GM21529 (cell line): ENCODE results near the gene MMP24.
"Not testable (repeated sequence)": the region's sequence is repeated elsewhere in the genome, so short reads cannot be mapped to it uniquely, and the experiment has no call there.

Experiments
- ATAC-seq: cut with Tn5 transposase; IDR thresholded peaks from one replicate; pipeline ENCODE4 v1.9.1; 2021; ENCODE audit not compliant: unreplicated experiment

Gene MMP24

DNA sequence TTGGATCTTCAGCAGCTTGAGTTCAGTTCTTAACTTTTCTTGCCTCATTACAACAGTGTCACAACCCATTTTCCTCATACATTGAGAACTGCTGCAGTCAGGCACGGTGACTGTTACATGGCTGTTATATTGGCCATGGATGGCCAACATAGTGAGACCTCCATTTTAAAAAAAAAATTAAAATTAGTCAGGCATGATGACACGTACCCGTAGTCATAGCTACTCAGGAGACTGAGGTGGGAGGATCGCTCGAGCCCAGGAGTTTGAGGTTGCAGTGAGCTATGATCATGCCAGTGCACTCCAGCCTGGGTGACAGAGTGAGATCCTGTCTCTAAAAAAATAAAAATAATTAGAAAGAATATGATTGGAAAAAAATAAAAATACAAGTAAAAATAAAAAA is 9.9 kb upstream of the MMP24 start:
- ATAC-seq, result no peak

DNA sequence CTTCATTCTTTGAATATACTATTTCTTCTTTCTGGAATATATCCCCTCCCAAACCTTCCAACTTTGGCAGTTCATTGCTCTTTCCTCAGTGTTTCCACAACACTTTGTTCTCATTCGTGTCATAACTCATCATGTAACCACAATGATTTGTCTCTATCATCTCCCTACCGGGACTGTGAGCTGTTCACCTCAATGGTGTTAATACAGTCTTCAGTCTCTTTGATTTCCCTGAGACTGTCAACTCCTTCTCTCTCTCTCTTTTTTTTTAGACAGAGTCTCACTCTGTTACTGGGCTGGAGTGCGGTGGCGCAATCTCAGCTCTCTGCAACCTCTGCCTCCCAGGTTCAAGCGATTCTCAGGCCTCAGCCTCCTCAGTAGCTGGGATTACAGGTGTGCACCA is 2.5 kb upstream of the MMP24 start:
- ATAC-seq, result no peak

- no peak for ATAC-seq
These were observed 2.0 kb upstream of the MMP24 start for GRCh38 chr20:35224536-35224935.

GRCh38 chr20:35225319-35226125 is 968 bp upstream of the MMP24 start:
- no peak for ATAC-seq

DNA sequence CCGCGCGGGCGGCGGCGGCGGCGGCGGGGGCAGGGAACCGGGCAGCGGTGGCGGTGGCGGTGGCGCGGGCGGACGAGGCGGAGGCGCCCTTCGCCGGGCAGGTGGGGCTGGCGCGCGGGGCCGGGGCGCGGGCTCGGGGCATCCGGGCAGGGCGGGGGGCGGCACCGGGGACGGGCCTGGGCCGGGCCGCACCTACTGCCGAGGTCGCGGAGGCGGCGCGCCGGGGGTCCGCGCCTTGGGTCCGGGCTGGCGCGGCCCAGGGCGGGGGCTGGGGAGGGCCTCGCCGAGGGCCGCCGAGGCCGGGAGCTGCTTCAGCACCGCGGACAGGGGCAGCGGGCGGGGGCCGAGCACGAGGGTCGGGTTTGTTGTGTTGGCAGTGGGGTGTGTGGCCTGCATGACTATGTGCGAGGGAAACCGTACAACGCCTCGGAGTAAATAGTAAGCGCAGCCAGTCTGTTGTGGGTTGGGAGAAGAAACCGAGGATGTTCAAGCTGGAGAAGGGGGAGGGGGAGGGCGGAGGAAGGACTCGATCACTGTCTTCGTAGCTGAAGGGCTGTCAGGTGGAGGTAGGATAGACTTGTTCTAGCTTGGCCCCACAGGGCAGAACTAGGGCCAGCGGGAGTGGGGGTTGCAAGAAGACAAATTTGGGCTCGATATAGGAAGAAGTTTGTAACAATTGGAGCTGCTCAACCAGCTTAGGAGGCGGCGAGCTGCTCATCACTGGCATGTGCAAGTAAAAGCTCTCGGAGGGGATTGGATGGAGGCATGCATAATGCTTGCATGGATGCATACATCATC is 593 bp downstream of the MMP24 start:
- ATAC-seq, result no peak

DNA sequence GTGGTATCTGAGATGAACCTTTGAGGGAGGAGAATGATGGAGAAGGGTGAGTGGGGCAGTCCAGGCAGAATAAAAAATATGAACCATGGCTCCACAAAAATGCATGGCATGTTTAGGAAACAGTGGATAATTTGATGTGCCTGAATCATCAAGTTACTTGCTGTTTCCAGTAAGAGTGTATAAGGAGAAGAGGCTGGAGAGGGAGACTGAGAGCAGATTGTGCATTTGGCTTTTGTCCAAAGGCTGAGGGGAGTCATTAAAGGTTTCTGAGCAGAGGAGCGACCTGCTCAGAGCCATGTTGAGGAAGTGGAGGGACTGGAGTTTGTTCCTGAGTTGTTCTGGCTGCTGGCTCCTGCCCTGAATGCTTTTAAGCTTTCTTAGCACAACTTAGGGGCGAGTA is 6.1 kb downstream of the MMP24 start:
- no peak for ATAC-seq

- no peak for ATAC-seq
These were observed 9.4 kb downstream of the MMP24 start for GRCh38 chr20:35235881-35236280.

GRCh38 chr20:35237486-35237885 is 11.0 kb downstream of the MMP24 start:
- ATAC-seq, result no peak

DNA sequence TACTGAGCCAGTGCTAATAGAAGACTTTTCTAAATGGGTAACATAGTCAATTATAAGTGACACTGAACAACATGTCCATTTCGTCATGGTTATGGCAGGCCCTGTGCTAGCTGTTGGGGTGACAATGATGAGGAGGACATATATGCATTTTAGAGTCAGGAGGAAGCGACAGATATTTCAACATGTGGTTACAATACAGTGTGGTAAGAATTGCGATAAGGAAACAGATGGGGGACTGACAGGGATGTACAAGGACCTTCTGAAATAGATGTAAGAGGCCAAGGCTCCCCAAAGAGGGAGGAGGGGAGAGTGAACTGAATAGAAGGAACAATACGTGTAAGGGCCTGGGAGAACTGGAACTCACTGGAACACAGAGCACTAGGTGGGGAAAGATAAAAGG is 11.7 kb downstream of the MMP24 start:
- no peak for ATAC-seq

- no peak for ATAC-seq
These were observed 12.2 kb downstream of the MMP24 start for GRCh38 chr20:35238735-35239134.

DNA sequence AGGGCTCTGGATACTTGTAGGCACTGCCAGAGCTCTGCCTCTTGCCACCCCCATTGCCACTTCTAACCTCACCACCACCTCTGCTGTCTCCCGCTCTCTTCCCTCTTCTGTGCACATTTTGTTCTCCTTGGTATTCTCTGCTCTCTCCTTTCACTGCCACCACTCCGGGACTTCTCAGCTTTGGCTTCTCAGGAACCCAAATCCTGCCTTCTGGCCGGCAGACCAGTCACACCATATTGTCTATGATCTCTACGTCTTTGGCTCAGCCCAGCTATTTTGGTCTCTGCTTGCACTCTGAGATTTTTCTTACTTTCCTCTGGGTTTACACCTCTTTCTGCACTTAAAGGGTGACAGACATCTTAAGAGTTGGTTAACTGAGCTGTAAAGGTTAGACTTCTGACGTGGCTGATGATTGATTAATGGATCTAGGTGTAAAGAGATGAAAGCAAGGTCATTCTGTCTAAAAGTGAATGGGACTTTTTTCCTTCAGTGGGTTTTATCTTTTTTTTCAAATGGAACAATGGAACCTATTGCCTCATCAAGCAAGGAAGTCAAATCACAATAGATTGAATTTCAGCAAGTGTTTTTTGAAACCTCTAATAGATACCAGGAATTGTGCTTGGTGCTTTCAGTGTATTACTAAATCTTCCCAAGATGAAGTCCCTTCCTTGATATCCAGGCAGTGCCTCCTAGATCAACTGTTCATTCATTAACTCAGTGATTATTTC is 13.8 kb downstream of the MMP24 start:
- ATAC-seq, result no peak

DNA sequence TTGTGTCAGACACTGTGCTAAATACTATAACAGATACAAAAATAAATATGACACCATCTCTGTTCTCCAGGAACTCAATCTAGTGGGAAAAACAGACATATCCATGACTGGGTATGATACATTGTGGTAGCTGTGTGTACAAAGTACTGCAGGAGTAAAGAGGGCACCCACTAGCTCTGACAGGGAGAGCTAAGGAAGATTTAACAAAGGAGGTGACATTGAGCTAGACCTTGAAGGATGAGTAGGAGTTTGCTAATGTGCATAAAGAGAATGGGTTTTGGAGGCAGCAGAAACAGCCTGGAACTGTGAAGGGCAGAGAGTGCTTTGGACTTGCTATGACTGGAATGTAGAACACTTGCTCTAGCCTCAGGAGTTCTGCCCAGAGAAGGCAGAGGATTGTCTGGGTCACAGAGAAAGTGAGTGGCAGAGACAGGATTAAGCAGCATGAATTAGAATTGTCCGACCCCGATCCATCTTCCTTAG is 14.4 kb downstream of the MMP24 start:
- ATAC-seq, result no peak

- no peak for ATAC-seq
These were observed 16.8 kb downstream of the MMP24 start for GRCh38 chr20:35243317-35243716.

- no peak for ATAC-seq
These were observed 17.5 kb downstream of the MMP24 start for GRCh38 chr20:35243986-35244385.

DNA sequence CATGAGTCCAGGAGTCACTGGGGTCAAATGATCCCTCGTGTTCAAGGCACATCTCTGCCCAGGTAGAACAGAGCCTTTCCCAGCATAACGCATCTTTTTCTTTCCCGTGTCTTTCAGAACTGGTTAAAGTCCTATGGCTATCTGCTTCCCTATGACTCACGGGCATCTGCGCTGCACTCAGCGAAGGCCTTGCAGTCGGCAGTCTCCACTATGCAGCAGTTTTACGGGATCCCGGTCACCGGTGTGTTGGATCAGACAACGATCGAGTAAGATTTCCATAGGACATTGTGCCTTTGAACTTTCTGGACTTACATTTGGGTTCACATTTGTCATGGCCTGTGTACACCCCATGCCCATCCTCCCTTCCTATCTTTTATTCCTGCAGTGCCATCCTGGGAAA is 20.2 kb downstream of the MMP24 start:
- ATAC-seq, result no peak

GRCh38 chr20:35248641-35249475 is 22.4 kb downstream of the MMP24 start:
- no peak for ATAC-seq

GRCh38 chr20:35251613-35251940 is 25.1 kb downstream of the MMP24 start:
- ATAC-seq, result no peak

GRCh38 chr20:35252037-35252461 is 25.6 kb downstream of the MMP24 start:
- ATAC-seq, result peak; percentile 67

GRCh38 chr20:35252598-35252997 is 26.1 kb downstream of the MMP24 start:
- not testable (repeated sequence) for ATAC-seq

DNA sequence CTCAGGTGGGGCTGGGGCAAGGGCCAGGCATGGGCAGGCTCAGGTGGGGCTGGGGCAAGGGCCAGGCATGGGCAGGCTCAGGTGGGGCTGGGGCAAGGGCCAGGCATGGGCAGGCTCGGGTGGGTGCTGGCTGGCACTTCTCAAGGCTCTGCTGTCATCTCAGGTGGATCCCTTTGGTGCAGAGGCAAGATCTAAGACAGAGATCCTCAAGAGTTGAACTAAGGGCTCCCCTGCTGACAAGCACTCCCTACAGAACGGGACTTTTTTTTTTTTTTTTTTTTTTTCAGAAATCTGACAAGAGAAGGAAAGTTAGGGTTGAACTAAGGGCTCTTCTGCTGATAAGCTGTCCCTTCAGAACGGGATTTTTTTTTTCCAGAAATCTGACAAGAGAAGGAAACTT is 26.5 kb downstream of the MMP24 start:
- no peak for ATAC-seq
